RPMI7951 (cell line): ENCODE measurements around the gene ATXN1L. TPM values are rescaled to one million over a fixed set of nuclear protein-coding genes. Genes with fewer than 3 reads are reported as not detected.
A peak's percentile ranks its signal among the peaks of the same experiment; 100 is the strongest.
"Not testable (repeated sequence)": the region's sequence is repeated elsewhere in the genome, so short reads cannot be mapped to it uniquely, and the experiment has no call there.

ENCODE experiments used
- DNase-seq: peaks from one replicate; pipeline ENCODE4 v3.0.0-alpha.2; 2012; ENCODE audit warnings: low read depth
- total RNA-seq: library from RNA; depleted of rRNA; stranded (reverse); fragments of >200 nt; shearing (Covaris generic); gene quantifications from 2 replicates; pipeline ENCODE4 v1.2.3, GENCODE V29; 2014; rRNA removed

Gene ATXN1L, protein sequence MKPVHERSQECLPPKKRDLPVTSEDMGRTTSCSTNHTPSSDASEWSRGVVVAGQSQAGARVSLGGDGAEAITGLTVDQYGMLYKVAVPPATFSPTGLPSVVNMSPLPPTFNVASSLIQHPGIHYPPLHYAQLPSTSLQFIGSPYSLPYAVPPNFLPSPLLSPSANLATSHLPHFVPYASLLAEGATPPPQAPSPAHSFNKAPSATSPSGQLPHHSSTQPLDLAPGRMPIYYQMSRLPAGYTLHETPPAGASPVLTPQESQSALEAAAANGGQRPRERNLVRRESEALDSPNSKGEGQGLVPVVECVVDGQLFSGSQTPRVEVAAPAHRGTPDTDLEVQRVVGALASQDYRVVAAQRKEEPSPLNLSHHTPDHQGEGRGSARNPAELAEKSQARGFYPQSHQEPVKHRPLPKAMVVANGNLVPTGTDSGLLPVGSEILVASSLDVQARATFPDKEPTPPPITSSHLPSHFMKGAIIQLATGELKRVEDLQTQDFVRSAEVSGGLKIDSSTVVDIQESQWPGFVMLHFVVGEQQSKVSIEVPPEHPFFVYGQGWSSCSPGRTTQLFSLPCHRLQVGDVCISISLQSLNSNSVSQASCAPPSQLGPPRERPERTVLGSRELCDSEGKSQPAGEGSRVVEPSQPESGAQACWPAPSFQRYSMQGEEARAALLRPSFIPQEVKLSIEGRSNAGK
- 8.7 and 8.8 TPM in 2 replicates for total RNA-seq

DNA sequence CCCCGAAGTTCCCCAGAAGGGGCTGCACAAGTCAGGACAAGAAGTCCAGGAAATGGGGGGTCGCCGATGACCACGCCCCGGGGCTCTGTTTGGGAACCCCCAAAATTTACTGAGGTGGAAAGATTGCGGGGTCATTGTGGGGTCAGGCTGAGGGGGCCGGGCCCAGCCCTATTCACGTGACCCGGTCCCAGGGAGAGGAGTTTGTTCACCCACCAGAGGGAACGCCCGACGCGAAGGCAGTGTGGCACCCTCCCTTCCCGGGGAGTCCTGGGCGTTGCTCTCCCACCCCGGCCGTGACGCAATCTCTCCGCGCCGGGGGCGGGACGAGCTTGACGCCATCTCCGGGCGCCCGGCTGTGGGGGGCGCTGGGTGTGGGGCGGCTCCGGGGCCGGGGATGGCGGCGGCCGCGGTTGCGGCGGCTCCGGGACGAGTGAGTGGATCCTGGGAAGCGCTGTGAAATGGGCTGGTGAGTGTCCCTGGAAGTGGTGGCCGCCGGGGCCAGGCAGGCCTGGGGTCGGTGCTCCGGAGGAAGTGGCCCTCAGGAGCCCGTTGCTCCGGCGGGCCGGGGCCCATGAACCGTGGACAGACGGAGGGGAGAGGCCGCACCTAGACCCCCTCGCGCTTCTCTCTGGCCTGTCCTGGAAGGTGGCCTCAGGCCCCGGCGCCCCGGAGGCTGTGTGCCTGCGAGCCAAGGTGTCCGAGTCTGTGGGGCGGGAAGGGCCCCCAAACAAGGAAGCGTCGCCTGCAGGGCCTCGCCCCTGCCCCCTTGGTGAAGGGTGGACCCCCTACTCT is at the start of gene ATXN1L:
ATXN1L (plus strand) TSS at position 338 of the 792 bp plus-strand sequence. CDS start 3,765 bp downstream, outside the sequence.
- peak; percentile 91 for DNase-seq

DNA sequence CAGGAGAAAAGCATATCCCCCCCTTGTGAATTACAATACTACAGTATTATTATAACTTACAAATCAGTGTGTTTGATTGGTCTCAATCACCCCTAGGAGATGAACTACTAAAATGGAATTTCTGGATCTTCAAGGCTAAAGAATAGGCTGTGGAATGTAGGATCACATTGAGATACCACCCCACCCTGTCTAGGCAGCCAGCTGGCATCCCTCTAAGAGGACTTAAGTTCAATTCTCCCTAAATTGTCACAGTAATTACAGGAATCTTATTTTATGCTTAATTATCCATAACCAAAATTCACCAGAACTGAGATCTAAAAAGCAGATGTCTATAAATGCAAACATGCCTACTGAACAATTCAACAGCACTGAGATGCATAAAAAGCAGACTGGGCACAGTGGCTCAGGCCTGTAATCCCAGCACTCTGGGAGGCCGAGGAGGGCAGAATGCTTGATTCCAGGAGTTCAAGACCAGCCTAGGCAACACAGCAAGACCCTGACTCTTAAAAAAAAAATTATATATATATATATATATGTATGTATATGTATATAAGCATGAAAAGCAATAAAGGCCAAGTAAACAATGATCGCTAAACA is 49.2 kb upstream of the ATXN1L start:
- DNase-seq = no peak

DNA sequence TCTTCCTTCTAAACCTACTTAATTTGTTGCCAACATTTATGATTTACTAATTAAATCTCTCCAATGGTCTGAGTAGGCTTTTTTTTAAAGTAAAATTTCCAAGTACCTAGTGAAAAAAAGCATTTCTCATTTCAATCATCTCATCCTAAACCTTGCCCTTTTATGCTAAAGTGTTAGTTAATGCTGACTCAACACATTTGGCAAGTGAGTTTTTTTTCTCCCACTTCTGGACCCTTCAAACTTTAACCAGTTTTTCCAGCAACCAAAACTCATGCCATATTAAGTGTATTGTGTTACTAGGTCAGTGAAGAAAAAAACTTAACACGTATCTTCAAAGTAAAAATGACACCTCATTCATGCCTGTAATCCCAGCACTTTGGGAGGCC is 42.5 kb upstream of the ATXN1L start:
- DNase-seq = no peak

DNA sequence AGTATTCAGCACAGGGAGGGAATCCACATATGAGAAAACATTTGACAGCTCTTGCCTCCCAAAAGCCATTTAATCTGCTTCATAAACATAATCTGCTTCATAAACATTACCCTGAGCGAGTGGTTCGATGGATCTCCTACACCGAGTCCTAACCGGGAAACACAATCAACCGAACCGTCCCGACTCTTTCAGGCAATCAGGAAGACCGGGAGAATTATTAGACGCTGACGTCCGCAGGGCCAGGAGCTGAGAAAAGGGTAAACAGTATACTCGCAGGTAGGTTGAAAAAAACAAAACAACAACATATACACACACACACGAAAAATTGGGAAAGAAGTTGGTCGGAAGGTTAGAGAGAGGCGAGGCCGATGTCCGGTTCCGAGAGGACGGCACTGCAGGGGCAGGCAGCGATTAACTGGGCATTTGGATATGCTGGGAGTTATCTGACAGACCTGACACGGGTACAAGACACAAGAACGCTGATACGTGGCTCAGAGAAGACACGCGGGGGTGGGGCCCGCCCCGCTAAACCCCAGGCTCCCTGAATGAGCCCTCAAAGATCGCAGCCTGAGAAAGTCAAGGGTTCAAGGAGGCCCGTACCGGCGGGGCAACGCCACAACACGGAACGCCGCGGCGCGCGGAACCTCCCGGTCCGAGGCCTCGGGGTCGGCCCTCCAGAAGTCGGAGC is 37.7 kb upstream of the ATXN1L start:
- peak; percentile 34 for DNase-seq

DNA sequence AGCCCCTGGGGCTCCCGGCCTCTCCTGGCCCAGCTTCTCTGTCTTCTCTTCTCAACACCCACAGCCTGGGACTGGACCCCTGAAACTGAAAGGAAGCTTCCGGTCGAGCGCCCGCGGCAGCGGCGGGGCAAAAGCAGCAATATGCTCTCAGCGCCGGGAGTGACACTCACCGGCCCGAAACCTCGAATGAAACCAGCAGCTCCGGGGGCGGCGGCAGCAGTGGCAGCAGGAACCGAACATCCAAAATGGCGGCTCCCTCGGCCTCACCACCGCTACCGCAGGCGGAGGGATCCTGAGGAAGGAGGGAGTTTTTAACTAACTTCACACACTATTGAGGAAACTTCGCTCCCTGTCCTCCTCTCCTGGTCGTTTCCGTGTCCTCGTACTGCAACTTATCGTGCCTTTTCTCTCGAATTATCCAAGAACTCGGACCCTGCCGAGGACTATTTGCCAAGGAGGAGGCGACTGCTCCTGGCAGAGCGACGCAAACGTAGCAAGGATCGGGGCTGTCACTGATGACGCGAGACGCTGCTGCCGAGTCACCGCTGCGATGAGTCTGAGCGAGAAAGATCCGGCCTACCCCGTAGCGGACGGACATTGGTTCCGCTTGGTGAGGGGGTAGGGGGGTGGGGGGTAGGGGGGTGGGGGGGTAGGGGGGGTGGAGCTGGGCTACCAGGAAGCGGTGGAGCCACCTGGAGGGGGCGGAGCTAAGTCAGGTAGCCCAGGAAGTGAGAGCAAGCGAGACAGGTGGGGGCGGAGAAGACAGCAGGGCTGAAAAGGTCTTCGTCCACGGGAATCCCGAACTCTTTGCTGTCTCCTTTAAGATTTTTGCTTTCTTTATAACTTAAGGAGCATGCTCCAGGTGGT is 37.0 kb upstream of the ATXN1L start, which contains the start of gene AP1G1:
AP1G1 (minus strand) TSS at position 242 of the 867 bp plus-strand sequence. CDS start 19,355 bp downstream, outside the sequence.
- peak; percentile 97 for DNase-seq

DNA sequence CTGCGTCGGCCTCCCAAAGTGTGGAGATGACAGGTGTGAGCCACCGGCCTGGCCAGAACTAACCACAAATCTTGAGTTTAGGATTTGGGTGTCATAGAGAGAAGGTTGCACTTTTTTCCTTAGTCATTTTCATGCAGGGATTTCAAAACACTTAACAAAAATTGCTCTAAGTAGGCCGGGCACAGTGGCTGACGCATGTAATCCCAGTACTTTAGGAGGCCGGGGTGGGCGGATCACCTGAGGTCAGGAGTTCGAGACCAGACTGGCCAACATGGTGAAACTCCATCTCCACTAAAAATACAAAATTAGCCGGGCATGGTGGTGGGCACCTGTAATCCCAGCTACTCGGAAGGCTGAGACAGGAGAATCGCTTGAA is 35.6 kb upstream of the ATXN1L start:
- not testable (repeated sequence) for DNase-seq

DNA sequence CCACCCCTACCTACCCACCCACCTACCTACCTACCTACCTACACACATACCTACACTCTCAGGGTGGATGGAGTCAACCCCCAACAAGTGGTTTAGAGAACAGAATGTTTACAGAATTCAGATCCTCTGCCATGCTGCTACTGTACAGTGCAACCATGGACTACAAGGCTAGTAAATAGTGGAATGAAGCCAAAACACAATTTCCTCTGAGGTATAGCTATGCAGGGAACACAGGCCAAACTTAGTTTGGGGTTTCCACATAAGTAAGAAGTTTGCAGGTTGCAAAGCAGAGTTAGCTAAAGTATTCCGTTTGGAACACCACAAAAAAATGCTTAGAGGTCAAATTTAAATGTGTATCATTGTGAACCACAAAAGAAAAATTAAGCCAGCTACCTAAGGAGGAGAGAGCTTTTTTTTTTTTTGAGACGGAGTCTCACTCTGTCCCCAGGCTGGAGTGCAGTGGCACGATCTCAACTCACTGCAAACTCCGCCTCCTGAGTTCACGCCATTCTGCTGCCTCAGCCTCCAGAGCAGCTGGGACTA is 34.4 kb upstream of the ATXN1L start:
- DNase-seq = no peak

DNA sequence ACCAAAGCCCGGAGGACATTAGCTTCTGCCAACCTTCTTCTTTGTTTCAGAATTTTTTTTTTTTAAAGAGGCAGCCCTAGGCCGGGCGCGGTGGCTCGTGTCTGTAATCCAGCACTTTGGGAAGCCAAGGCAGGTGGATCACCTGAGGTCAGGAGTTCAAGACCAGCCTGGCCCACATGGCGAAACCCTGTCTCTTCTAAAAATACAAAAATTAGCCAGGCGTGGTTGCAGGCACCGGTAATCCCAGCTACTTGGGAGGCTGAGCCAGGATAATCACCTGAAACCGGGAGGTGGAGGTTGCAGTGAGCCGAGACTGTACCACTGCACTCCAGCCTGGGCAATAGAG is 28.6 kb upstream of the ATXN1L start:
- DNase-seq = not testable (repeated sequence)

DNA sequence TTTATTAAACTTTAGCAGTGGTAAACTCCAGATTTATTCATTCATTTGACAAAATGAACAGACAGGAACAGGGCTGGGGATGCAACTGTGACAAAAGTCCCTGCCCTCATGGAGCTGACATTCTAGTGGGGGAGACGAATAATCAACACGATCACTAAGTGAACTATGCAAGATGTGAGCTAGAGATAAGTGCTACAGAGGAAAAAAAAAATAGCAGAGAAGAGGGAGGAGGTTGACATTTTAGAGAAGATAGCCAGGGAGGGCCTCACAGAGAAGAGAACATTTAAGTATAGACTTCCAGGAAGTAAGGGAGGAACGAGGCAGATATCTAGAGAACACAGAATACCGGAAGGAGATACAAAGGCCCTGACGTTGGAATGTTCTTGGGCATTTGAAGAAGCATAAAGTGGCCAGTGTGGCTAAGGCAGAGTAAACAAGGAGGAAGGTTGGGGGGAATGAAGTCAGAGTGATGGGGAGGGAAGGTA is 19.2 kb upstream of the ATXN1L start:
- DNase-seq = no peak

DNA sequence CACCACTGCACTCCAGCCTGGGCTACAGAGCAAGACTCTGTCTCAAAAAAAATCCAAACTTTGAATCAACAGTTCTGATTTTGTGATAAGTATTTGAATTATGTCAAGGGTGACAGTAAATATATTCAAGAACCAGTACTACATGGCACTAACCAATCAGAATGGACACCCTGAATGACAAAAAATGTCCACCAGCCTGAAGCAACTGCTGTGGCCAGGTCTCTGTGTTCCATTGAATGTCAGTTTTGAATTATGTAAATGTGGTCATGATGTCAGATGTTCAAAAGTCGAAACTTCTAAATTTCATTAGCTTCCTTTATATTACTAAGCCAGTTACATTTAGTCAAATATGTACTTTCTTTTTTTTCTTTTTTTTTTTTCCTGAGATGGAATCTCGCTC is 15.4 kb upstream of the ATXN1L start:
- DNase-seq = no peak

DNA sequence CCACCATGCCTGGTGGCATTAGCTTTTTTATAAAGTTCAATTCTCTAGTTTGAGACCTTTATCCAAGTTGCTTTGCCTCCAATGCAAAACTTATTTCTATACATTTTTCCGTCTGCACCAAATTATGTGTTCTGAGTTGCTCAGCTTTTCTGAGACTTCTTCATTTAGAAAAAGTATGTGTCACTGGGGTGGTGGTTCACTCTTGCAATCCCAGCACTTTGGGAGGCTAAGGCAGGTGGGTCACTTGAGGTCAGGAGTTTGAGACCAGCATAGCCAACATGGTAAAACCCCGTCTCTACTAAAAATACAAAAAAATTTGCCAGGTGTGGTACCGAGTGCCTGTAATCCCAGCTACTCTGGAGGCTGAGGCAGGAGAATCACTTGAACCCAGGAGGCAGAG is 14.1 kb upstream of the ATXN1L start:
- DNase-seq = not testable (repeated sequence)

DNA sequence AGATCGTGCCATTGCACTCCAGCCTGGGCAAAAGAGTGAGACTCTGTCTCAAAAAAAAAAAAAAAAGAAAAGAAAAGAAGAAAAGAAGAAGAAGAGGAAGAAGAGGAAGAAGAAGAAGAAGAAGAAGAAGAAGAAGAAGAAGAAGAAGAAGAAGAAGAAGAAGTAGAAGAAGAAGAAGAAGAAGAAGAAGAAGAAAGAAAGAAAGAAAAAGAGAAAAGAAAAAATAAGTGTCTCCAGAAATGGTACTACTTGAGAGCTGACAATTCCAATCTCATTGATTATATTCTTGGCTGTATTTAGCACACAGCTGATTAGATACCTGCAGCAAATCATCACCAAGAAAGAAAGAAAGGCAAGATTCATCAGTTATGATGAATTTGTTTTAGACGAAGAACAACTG is 13.7 kb upstream of the ATXN1L start:
- DNase-seq = not testable (repeated sequence)

DNA sequence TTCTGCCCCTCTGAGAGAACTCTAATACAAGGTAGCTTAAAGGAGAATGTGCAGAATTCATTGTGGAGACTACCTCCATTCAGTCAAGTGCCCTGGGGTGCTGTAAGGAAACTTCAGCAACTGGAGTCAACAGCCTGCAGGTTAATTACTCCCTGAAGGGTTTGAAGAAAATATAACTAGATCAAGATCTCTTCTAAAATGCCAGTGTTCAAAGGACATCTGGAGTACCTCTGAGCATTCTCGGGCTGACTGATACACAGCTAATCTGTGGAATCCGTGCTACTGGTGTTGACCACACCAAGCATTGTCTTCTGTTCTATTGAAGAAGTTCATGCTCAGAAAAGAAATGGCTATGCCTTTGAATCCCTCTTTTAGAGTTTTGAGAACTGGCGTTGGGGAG is 11.5 kb upstream of the ATXN1L start:
- DNase-seq = no peak

DNA sequence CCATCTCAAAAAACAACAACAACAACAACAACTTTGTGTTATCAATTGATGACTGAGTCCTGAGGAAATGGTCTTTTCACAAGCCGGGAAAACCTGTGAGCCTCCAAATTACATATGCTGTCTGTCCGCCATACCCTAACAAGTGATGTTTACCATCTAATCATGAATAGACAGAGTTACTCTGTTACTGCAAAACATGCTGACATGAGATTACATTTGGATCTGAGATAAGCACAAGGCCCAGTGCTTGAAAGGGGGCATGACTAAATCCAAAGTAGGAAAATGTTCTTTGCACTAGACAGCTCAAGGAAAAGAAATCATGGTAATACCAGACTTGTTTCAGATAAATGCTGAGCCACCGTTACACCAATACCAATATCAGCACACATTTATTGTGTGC is 8.6 kb upstream of the ATXN1L start:
- DNase-seq = no peak

DNA sequence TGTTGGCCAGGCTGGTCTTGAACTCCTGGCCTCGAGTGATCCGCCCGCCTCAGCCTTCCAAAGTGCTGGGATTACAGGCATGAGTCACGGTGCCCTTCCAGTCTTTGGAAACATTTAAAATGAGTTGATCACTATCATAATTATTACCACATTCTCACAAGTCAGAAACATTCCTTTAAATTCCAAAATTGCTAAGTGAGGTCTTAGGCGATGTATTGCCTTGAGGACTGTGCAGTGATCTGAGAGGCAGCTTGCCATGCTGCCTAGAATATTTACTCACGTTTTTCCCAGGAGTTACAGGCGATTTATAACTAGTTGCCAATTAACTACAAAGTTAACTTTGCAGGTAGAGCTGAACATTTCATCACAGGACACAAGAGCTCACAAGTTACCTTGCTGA is 5.7 kb upstream of the ATXN1L start:
- DNase-seq = no peak

DNA sequence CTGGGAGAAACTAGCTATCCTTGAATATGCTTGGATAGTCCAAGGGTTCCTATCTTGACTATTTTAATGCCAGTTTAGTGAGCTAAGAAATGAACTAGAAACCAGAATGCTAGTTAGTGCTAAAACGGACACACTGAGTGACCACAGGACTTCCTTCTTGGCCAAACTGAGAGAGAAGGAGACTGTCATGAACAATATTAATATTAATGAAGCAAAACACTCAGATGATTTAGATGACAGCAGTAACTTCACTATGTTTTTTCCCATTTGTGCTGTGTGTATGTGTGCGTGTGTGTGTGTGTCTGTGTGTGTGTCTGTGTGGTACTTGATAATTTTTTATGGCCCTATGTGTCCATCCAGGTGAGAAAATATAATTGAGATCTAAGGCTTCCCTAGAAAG is 2.2 kb upstream of the ATXN1L start:
- DNase-seq = no peak

DNA sequence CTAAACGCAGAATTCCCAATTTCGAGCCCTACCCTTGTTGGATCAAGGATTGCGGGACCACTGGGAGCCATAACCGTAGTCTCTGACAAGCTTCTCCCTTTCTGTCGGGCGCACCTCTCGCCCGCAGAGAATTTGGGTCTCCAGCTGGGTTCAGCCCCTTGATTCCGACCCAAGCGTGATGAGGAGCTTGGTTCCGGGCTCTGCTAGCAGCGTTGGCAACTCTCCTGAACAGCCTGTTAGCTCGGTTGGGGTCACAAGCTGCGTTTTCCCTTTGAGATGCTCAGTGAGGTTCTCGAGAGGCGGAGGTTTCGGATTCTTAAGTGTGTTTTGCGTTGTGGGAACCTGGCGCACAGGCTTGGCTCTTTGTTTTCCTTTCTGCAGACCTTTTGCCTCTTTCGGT is 655 bp downstream of the ATXN1L start:
- peak; percentile 9 for DNase-seq

DNA sequence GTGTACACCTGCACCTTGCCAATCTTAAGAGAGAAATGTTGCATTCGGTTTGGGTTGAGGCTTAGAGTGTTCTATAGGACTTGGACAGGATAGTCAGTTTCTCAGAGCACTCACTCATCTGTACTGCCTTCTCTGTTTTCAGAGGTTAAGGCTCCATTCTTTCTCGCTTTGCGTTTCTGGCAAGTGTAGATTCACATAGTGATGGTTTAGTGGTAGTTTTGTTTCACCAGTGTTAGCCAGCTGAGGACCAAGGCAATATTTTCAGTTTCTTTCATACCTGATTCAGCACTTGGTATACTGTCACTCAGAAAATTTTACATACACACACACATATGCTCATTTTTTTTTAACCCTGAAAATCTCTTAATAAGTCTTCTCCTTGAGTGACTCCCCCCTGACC is 1.3 kb downstream of the ATXN1L start:
- DNase-seq = no peak

DNA sequence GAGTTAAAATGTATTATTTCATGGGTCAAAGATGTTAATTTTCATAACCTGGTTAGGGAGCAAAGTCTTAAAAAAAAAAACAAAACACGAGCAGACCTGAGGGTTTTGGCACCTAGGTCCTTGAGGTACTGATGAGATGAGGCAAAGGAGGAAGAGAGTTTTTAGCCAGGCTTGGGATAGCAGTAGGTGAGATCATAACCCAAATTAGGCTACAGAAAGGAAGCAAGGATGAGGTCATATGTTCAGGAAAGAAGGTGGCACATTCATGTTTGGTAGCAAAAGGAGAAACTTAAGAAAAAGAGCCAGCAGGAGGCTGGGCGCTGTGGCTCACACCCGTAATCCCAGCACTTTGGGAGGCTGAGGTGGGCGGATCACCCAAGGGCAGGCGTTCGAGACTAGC is 2.8 kb downstream of the ATXN1L start:
- no peak for DNase-seq

DNA sequence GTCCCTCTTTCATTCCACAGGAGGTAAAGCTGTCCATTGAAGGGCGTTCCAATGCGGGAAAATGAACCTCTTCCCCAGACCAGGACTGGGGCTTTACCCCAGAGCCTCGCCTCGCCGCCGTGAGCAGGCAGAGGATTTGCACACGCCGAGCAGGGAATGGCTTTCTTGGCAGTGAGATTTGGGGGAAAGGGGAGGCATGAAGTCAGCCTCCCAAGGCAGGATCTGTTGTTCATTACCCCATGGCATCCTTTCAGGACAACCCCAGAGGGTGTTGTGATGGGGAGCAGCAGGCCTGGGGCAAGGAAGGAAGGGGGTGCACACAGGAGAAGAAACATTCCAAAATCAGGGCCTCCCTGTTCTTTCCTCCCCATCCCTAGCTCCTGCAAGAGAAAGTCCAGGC is 6.0 kb downstream of the ATXN1L start:
- no peak for DNase-seq
